Measurements from ENCODE around the gene BLOC1S1.

BLOC1S1 gene

DNA sequence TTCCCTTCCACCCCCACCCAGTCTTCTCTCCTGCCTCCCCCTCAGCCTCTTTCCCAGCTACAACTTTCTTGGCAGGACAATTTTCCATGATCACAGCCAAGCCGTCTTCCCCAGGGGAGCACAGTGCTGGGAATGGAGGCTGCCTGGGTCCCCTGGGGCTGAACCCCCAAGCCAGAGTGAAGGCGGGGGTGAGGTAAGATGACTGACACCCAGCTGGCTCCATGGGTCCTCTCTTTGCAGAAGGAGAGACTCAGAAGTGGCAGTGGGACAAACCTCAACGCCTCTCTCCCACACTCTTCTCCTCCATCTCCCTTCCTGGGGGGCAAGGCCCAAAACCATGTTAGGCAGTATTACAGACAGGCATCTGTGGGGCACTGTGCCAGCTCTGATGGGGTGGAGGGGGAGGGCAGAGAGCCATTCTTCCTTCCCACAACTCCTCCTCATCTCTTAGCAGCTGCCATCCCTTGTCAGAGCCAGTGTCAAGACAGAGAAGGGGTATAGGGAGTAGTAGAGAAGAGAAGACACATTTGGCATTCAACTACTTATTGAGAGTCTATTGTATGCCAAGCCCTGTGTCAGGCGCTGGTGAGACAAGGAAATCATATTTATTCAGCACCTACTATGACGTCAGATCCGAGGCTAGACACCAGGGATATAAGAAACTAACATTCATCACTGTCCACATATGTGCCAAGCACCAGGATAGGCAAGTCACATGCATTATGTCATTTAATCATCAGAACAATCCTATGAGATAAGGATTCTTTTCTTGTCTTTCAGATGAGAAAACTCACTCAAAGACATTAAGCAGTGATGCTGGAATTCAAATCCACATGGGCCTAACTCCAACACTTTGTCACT lies 11.7 kb upstream of the BLOC1S1 start:
- Histone ChIP-seq H3K27me3 (no peaks in the 10 kb centered on the region), H3K4me1 (peaks cover 0 to 74% (median 56%) of the 10 kb centered on the region in 4 donors), H3K9me3 (no peaks in the 10 kb centered on the region), H3K36me3 (peaks cover 4 to 14% (median 6%) of the 10 kb centered on the region in 3 donors), H3K27ac (peak overlapping the region; percentile 96 to 98), H3K4me3 (peak overlapping the region; percentile 94 to 96)
- peak; percentile 66 to 91 for DNase-seq
- TF ChIP-seq CTCF (IDR thresholded peaks at IDR 0.05): no peak
- intact Hi-C loops (cut with DNase I; ENCODE audit: low total_unique reads): no loop called here

GRCh38 chr12:55704824-55705718 lies 10.8 kb upstream of the BLOC1S1 start:
- H3K36me3 ChIP-seq: peaks cover 2 to 4% (median 3%) of the 10 kb centered on the region in 3 donors
- intact Hi-C loops (cut with DNase I; ENCODE audit: low total_unique reads): no loop called here
- peaks cover 0 to 74% (median 56%) of the 10 kb centered on the region in 4 donors for H3K4me1 ChIP-seq
- H3K4me3 ChIP-seq: peak overlapping the region; percentile 94 to 96
- H3K27me3 ChIP-seq: no peaks in the 10 kb centered on the region
- H3K27ac ChIP-seq: peak overlapping the region; percentile 96 to 98
- TF ChIP-seq CTCF (IDR thresholded peaks at IDR 0.05): no peak
- H3K9me3 ChIP-seq: no peaks in the 10 kb centered on the region
- DNase-seq: peak in 1 of 2 donors; percentile 84

DNA sequence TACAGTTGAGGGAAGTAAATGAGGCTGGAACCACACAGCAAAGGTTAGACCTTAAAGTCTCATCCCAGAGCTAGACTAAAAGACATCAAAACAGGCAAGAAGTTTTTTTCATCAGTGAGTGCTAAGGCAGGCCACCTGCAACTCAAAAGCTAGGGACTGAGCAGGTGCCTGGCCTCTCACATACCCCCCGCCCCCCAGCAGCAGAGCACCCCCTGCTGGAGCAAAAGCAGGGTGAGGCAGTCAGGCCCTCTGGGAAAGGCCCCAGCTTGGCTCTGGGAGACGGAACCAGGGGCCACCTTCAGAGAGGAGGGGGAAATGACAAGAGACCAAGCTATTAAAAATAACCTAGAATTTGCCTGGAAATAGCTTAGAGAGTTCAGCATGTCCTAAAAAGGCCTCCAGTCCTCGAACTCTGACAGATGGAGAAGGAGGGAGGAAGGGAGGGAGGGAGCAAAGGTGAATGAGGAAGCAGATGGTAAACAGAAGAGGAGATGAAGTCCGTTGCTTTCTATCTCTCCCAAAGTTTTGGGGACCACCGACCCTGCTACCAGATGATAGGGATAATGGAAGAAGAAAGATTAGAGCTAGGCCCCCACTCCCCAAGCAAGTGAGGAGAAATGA lies 10.0 kb upstream of the BLOC1S1 start:
- H3K4me3 ChIP-seq: peak overlapping the region; percentile 94 to 96
- no peaks in the 10 kb centered on the region for H3K27me3 ChIP-seq
- DNase-seq: no peak
- H3K4me1 ChIP-seq: peaks cover 0 to 74% (median 51%) of the 10 kb centered on the region in 4 donors
- peak; percentile 45 to 55 for TF ChIP-seq CTCF (IDR thresholded peaks at IDR 0.05)
- H3K27ac ChIP-seq: peak overlapping the region; percentile 96 to 98
- no peaks in the 10 kb centered on the region for H3K36me3 ChIP-seq
- intact Hi-C loops (cut with DNase I; ENCODE audit: low total_unique reads): no loop called here
- no peaks in the 10 kb centered on the region for H3K9me3 ChIP-seq

DNA sequence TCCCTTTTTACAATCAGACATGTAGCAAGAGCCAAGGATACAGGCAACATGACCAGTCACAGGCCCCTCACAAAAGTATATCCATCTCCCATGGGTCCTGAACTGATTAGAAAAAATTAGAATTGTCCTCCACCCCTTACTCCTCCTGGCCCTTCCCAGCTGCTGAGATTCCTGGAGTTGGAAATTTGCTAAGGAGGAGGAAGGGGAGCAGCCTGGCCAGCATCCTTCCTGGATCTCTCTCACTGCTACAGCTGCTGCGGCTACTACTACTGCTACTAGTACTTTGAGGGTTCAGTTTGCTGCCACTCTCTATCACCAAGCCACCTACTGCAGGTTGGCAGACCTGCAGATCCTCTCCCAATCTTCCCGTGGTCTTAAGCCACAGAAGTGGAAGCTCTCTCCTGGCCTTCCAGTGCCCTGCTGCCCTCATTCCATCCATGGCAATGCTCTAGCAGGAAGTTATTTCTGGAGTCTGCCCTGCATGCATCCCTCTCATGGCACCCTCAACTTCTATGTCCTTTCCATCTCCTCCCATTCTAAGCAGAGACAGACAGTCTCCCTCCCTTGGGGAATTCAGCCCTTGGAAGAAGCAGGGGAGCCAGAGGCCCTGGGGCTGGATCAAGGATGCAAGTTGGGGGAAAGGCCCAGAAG lies 9.2 kb upstream of the BLOC1S1 start:
- no peaks in the 10 kb centered on the region for H3K9me3 ChIP-seq
- DNase-seq: no peak
- peak overlapping the region; percentile 96 to 98 for H3K27ac ChIP-seq
- TF ChIP-seq CTCF (IDR thresholded peaks at IDR 0.05): no peak
- no peaks in the 10 kb centered on the region for H3K36me3 ChIP-seq
- intact Hi-C loops (cut with DNase I; ENCODE audit: low total_unique reads): no loop called here
- H3K4me1 ChIP-seq: peaks cover 0 to 74% (median 44%) of the 10 kb centered on the region in 4 donors
- H3K4me3 ChIP-seq: peak overlapping the region; percentile 94 to 96
- no peaks in the 10 kb centered on the region for H3K27me3 ChIP-seq

DNA sequence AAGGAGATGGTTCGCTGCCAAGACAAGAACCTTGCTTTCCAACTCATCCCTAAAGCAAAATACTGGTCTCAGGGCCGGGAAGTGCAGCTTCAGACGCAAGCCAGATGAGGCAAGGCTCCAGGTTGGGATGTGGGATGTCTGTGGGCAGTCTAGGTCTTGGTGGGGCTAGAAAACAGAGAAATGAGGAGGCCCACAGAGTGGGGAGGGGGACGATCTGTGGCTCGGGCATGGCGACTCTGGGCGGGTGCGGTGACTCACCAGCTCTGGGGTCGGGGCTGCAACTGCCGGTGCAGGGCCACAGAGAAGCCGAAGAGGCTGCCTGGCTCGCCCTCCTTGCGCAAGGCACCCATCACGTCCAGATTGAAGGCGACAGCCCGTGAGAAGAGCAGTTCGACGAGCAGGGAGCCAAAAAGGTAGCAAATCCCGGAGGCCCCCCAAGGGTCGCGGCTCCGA lies 8.6 kb upstream of the BLOC1S1 start:
- Histone ChIP-seq H3K27ac (peak overlapping the region; percentile 96 to 98), H3K27me3 (no peaks in the 10 kb centered on the region), H3K4me3 (peak overlapping the region; percentile 94 to 96), H3K4me1 (peaks cover 0 to 74% (median 44%) of the 10 kb centered on the region in 4 donors), H3K9me3 (no peaks in the 10 kb centered on the region), H3K36me3 (no peaks in the 10 kb centered on the region)
- no peak for TF ChIP-seq CTCF (IDR thresholded peaks at IDR 0.05)
- DNase-seq: peak in 1 of 2 donors; percentile 77
- intact Hi-C loops (cut with DNase I; ENCODE audit: low total_unique reads): no loop called here
